ENCODE results near the gene FZD2. TPM values are rescaled to one million over a fixed set of nuclear protein-coding genes. Genes with fewer than 3 reads are reported as not detected.
"Not testable (repeated sequence)": the region's sequence is repeated elsewhere in the genome, so short reads cannot be mapped to it uniquely, and the experiment has no call there.

FZD2 gene
- total RNA-seq, 2 experiments from 2014 or later, result 0.26 to 0.29 TPM

DNA sequence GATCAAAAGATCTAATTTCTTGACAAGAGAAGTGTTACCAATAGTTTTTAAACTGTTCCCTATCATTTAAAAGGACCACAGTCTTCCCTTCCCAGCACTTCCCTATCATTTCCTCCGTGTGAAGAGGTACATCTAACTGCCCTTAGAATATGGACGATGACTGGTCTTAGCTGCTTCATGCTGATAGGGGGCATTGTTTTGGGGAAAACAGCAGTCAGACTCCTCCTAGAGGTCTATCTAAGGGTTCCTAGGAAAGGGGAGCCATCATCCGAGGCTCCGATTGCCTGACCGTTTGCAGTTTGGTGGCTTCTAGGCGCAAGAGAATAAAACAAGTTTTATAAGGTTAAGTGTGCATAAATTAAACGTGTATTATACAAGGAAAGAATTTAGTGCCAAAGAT is 7.1 kb downstream of the FZD2 start:
- H3K27ac Mint-ChIP-seq, result no peak overlapping the region
- ChIA-PET CTCF (interaction anchor here (0.9 kb wide), 1 partner anchor 31 kb away, joined by 3 read pairs; no protein-coding TSS in a partner anchor), POLR2A (no interaction called here)
- H3K9me3 Mint-ChIP-seq (ENCODE audit: insufficient read depth), result peaks cover 12% of the 10 kb centered on the region
- peaks cover 5% of the 10 kb centered on the region for H3K4me1 Mint-ChIP-seq (ENCODE audit: low read depth)
- H3K27me3 Mint-ChIP-seq (ENCODE audit: low read depth), result peaks cover 37% of the 10 kb centered on the region
- H3K36me3 Mint-ChIP-seq (ENCODE audit: low read depth), result no peaks in the 10 kb centered on the region
- ATAC-seq (no peak), DNase-seq (no peak)
- H3K4me3 Mint-ChIP-seq, result no peak overlapping the region

DNA sequence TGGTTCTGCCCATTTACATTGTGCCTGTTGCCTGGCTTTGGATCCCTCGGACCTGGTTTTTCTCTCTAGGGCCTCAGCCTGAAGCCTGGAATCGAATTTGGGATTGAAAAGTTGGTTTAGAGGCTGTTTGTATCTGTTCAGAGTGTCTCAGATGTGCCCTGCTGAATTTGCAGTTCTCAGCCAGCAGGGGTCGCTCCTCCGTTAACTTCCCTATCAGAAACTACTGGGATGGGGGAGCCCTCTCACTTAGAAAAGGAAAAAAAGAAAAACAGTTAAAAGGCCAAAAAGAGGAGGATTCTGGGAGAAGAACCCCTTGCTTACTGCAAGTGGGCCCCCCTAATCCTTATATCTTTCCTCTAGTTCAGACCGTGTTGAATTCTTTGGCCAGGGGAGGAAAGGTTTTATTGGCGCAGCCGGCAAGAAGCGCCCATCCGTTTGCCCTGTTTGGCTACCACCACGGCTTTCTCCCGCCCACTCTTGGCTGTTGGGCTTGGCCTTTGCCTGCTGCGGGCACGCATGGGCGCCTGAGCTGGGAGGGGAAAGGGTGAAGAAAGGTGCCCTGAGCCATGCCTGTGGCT is 8.7 kb downstream of the FZD2 start:
- CTCF ChIA-PET, result interaction anchor here (1.4 kb wide), 1 partner anchor 8 kb away, joined by 4 read pairs; the partner anchor contains the start of gene FZD2
- H3K9me3 Mint-ChIP-seq (ENCODE audit: insufficient read depth), result peaks cover 12% of the 10 kb centered on the region

DNA sequence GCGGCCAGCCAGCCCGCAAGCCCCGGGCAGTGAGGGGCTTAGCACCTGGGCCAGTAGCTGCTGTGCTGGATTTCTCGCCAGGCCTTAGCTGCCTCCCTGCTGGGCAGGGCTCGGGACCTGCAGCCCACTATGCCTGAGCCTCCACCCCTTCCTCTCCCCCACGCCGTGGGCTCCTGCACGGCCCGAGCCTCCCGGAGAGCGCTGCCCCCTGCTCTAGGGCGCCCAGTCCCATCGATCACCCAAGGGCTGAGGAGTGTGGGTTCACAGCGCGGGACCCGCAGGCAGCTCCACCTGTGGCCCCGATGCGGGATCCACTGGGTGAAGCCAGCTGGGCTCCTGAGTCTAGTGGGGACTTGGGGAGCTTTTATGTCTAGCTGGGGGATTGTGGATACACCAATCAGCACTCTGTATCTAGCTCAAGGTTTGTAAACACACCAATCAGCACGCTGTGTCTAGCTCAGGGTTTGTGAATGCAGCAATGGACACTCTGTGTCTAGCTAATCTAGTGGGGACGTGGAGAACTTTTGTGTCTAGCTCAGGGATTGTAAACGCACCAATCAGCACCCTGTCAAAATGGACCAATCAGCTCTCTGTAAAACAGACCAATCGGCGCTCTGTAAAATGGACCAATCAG is 11.1 kb downstream of the FZD2 start:
- ATAC-seq; H3K36me3 Mint-ChIP-seq (ENCODE audit: low read depth); DNase-seq; H3K4me1 Mint-ChIP-seq (ENCODE audit: low read depth); H3K4me3 Mint-ChIP-seq; POLR2A ChIA-PET; H3K27ac Mint-ChIP-seq: not testable (repeated sequence)
- peaks cover 12% of the 10 kb centered on the region for H3K9me3 Mint-ChIP-seq (ENCODE audit: insufficient read depth)
- peaks cover 15% of the 10 kb centered on the region for H3K27me3 Mint-ChIP-seq (ENCODE audit: low read depth)
- CTCF ChIA-PET, result interaction anchor here (0.7 to 1.4 kb wide), 3 partner anchors 11 to 45 kb away, joined by 3 to 5 read pairs (median 3); no protein-coding TSS in a partner anchor

More for the DNA sequence above, 8.7 kb downstream of the FZD2 start:
- Mint-ChIP-seq H3K4me1 (ENCODE audit: low read depth) (peaks cover 5% of the 10 kb centered on the region), H3K36me3 (ENCODE audit: low read depth) (no peaks in the 10 kb centered on the region), H3K27ac (no peak overlapping the region), H3K27me3 (ENCODE audit: low read depth) (peaks cover 25% of the 10 kb centered on the region), H3K4me3 (no peak overlapping the region)
- ATAC-seq, result no peak
- DNase-seq, result no peak
- POLR2A ChIA-PET, result no interaction called here

DNA sequence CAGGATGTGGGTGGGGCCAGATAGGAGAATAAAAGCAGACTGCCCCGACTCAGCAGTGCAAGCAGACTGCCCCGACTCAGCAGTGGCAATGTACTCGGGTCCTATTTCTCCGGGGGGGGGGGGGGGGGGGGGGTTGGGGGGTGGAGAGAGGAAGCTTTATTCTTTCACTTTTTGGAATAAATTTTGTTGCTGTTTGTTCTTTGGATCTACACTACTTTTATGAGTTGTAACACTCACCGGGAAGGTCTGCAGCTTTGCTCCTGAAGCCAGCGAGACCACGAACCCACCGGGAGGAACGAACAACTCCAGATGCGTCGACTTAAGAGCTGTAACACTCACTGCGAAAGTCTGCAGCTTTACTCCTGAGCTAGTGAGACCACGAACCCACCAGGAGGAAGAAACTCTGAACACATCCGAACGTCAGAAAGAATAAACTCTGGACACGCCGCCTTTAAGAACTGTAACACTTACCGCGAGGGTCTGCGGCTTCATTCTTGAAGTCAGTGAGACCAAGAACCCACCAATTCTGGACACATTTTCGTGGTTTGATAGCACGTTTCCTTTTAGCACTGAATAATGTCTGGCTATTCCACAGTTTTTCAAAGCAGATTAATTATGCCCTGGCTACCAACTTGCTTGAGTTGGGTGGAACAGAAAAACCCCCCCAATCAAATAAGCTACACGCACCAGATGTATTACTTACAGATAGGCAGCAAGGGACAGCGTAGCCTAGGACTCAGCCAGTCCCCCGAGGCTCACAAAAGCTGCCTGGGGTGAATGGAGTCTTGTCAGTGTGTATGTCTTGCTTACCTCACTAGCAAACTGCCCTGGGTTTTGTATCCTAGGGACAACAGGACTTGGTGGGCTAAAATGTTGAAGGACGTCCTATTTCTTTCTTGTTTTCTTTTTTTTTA is 11.9 kb downstream of the FZD2 start:
- POLR2A ChIA-PET, result no interaction called here
- H3K36me3 Mint-ChIP-seq (ENCODE audit: low read depth), result no peaks in the 10 kb centered on the region
- CTCF ChIA-PET, result interaction anchor here (0.7 to 1.4 kb wide), 3 partner anchors 10 to 46 kb away, joined by 3 to 5 read pairs (median 3); no protein-coding TSS in a partner anchor
- H3K4me1 Mint-ChIP-seq (ENCODE audit: low read depth), result peaks cover 5% of the 10 kb centered on the region
- no peak for ATAC-seq
- peaks cover 19% of the 10 kb centered on the region for H3K27me3 Mint-ChIP-seq (ENCODE audit: low read depth)
- DNase-seq, result no peak
- H3K4me3 Mint-ChIP-seq, result no peak overlapping the region
- H3K9me3 Mint-ChIP-seq (ENCODE audit: insufficient read depth), result peaks cover 12% of the 10 kb centered on the region
- no peak overlapping the region for H3K27ac Mint-ChIP-seq

DNA sequence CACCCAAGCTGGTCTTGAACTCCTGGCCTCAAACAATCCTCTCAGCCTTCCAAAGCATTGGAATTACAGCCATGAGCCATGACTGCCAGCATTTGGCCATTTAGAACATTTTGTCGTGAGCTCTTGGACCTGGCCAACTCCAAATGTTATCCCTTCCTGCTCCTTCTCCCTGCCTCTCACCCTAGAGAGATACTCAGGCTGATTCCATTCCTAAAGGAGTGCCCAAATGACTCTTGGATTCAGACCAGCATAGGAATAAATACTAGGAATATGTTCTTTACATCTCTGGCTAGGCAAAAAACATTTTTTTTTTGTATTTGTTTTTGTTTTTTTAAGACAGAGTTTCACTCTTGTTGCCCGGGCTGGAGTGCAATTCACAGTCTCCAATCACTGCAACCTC is 15.5 kb downstream of the FZD2 start:
- Mint-ChIP-seq H3K27me3 (ENCODE audit: low read depth) (peaks cover 28% of the 10 kb centered on the region), H3K27ac (no peak overlapping the region), H3K36me3 (ENCODE audit: low read depth) (no peaks in the 10 kb centered on the region), H3K4me1 (ENCODE audit: low read depth) (peaks cover 5% of the 10 kb centered on the region), H3K4me3 (no peak overlapping the region), H3K9me3 (ENCODE audit: insufficient read depth) (no peaks in the 10 kb centered on the region)
- POLR2A ChIA-PET, result no interaction called here
- CTCF ChIA-PET, result no interaction called here
- ATAC-seq (no peak), DNase-seq (no peak)

DNA sequence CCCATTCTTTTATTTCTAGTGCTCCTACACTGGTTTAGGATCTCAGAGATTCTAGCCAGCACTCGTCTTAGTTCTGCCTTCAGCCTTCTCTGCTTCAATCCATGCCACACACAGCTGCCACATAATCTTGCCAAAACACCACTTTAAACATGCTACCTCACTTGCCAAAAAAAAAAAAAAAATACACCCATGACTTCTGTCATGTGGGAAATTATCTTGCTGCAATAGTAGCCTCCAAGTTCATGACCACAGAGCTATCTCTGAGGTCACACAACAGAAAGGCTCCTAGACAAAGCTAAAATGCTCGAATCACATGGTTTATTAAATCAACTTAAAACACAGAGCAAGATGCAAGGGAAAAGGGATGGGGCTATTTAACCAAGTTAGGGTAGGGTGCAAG is 18.1 kb downstream of the FZD2 start:
- H3K27me3 Mint-ChIP-seq (ENCODE audit: low read depth), result peaks cover 33% of the 10 kb centered on the region
- H3K4me3 Mint-ChIP-seq, result no peak overlapping the region
- no peaks in the 10 kb centered on the region for H3K4me1 Mint-ChIP-seq (ENCODE audit: low read depth)
- no peak for DNase-seq
- ChIA-PET POLR2A (no interaction called here), CTCF (no interaction called here)
- H3K9me3 Mint-ChIP-seq (ENCODE audit: insufficient read depth), result no peaks in the 10 kb centered on the region
- H3K36me3 Mint-ChIP-seq (ENCODE audit: low read depth), result no peaks in the 10 kb centered on the region
- ATAC-seq, result no peak
- no peak overlapping the region for H3K27ac Mint-ChIP-seq

DNA sequence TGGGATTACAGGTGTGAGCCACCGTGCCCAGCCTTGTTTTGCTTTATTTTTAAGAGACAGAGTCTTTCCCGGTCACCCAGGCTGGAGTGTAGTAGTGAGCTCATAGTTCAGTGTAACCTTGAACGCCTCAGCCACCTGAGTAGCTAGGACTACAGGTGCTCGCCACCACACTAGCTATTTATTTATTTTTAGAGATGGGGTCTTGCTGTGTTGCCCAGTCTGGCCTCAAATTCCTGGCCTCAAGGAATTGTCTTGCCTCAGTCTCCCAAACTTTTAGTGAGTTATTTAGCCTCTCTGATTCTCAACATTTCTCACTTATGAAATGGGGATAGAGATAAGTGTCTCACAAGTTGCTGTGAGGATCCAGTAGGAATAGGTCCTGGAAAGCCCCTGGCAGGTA is 21.7 kb downstream of the FZD2 start:
- DNase-seq, result no peak
- POLR2A ChIA-PET, result no interaction called here
- no peaks in the 10 kb centered on the region for H3K9me3 Mint-ChIP-seq (ENCODE audit: insufficient read depth)

DNA sequence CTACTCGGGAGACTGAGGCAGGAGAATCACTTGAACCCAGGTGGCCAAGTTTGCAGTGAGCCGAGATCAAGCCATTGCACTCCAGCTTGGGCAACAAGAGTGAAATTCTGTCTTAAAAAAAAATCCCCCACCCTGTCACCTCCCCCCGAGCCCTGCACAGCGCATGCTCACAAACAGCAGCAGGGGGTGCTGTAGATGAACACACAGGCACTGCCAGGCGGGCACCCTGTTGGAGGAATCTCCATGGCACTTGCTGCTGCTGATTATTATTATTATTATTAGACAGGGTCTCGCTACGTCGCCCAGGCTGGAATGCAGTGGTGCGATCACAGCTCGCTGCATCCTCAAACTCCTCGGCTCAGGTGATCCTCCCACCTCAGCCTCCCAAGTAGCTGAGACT is 24.6 kb downstream of the FZD2 start:
- no peaks in the 10 kb centered on the region for H3K9me3 Mint-ChIP-seq (ENCODE audit: insufficient read depth)
- H3K4me3 Mint-ChIP-seq, result no peak overlapping the region
- ATAC-seq, result no peak
- POLR2A ChIA-PET, result no interaction called here
- no peaks in the 10 kb centered on the region for H3K4me1 Mint-ChIP-seq (ENCODE audit: low read depth)
- DNase-seq, result no peak
- no peaks in the 10 kb centered on the region for H3K36me3 Mint-ChIP-seq (ENCODE audit: low read depth)
- H3K27me3 Mint-ChIP-seq (ENCODE audit: low read depth), result peaks cover 17% of the 10 kb centered on the region
- no peak overlapping the region for H3K27ac Mint-ChIP-seq
- CTCF ChIA-PET, result no interaction called here

More for the DNA sequence above, 21.7 kb downstream of the FZD2 start:
- ATAC-seq, result no peak
- no peaks in the 10 kb centered on the region for H3K36me3 Mint-ChIP-seq (ENCODE audit: low read depth)
- no peak overlapping the region for H3K27ac Mint-ChIP-seq
- no peaks in the 10 kb centered on the region for H3K4me1 Mint-ChIP-seq (ENCODE audit: low read depth)
- H3K4me3 Mint-ChIP-seq, result no peak overlapping the region
- H3K27me3 Mint-ChIP-seq (ENCODE audit: low read depth), result peaks cover 26% of the 10 kb centered on the region
- CTCF ChIA-PET, result interaction anchor here (1.1 kb wide), 1 partner anchor 10 kb away, joined by 3 read pairs; no protein-coding TSS in a partner anchor

DNA sequence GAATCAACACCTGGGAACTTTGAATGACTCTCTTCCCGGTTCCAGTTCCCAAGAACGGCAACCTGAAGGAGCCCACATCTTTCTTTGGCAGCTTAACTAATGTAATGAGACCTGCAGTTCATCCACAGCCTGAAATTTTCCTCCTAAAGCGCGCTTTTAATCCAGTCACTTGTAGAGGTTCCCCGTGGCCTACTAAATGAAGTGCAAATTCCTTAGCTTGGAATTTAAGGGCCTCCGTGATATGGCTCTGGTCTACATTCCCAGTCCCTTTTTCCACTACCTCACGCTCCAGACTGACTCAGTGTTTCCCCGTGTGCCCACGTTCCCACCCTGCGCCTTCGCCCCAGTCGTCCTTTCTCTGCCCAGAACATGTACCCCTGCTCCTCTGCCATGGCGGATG is 27.2 kb downstream of the FZD2 start:
- POLR2A ChIA-PET, result no interaction called here
- H3K9me3 Mint-ChIP-seq (ENCODE audit: insufficient read depth), result no peaks in the 10 kb centered on the region
- H3K4me3 Mint-ChIP-seq, result no peak overlapping the region
- peaks cover 11% of the 10 kb centered on the region for H3K27me3 Mint-ChIP-seq (ENCODE audit: low read depth)
- no peaks in the 10 kb centered on the region for H3K36me3 Mint-ChIP-seq (ENCODE audit: low read depth)
- no peak overlapping the region for H3K27ac Mint-ChIP-seq
- ATAC-seq, result no peak
- DNase-seq, result no peak
- H3K4me1 Mint-ChIP-seq (ENCODE audit: low read depth), result no peaks in the 10 kb centered on the region
- CTCF ChIA-PET, result no interaction called here

DNA sequence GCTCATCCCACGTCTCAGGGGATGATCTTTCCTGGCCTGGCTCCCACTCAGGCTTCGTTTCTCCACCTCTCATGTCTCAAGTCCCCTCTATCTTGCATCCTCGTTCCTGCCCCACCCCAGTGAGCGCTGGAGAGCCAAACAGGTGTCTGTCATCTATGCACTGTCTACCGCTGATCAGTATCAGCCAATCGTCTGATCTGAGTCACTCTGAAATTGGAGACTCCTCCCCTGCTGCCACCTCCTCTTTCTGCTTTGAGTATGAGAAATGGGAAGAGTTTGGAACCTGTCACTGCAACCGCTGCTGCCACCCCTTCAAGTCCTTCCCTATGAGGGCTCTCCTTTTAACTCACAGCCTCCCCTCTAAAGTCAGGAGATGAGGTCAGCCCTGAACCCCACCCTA is 28.0 kb downstream of the FZD2 start:
- H3K4me1 Mint-ChIP-seq (ENCODE audit: low read depth), result no peaks in the 10 kb centered on the region
- no peaks in the 10 kb centered on the region for H3K9me3 Mint-ChIP-seq (ENCODE audit: insufficient read depth)
- H3K27me3 Mint-ChIP-seq (ENCODE audit: low read depth), result peaks cover 6% of the 10 kb centered on the region
- H3K27ac Mint-ChIP-seq, result no peak overlapping the region
- H3K4me3 Mint-ChIP-seq, result no peak overlapping the region
- DNase-seq (no peak), ATAC-seq (no peak)
- no peaks in the 10 kb centered on the region for H3K36me3 Mint-ChIP-seq (ENCODE audit: low read depth)
- ChIA-PET CTCF (no interaction called here), POLR2A (no interaction called here)

DNA sequence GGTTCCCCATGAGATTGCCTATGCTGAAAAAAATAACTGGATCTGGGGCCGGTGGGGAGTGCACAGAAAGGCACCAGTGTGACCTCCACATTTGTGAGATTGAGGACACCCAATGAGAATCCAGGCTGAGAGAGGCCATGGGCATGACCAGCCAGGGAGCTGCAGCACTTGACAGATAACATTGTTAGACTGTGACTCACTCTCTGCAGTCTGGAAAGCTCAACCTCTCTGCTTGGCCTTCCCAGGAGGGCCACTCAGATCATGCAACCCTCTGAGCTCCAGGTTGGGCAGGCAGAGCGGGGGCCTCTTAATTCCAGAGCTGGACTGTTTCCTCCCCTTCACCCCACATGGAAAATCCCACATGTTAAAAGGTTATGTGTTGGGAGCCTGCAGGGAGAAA is 30.1 kb downstream of the FZD2 start:
- Mint-ChIP-seq H3K36me3 (ENCODE audit: low read depth) (no peaks in the 10 kb centered on the region), H3K4me1 (ENCODE audit: low read depth) (no peaks in the 10 kb centered on the region), H3K27me3 (ENCODE audit: low read depth) (peaks cover 6% of the 10 kb centered on the region), H3K27ac (no peak overlapping the region), H3K4me3 (no peak overlapping the region), H3K9me3 (ENCODE audit: insufficient read depth) (no peaks in the 10 kb centered on the region)
- POLR2A ChIA-PET, result interaction anchor here (1.0 kb wide), 1 partner anchor 21 kb away, joined by 3 read pairs; no protein-coding TSS in a partner anchor
- ATAC-seq (no peak), DNase-seq (no peak)
- CTCF ChIA-PET, result no interaction called here

All from activated CD8-positive, alpha-beta T cell treated with anti-CD3 and anti-CD28 coated beads, Interleukin-2, amount 10 ng/mL, durations not matched to agents 7 days and 5 days (primary cell).